IPS-18a (cell line): ENCODE results near the gene SLC26A6.

ENCODE experiments used
- H3K27ac ChIP-seq: one replicate; pipeline ENCODE4 v1.5.1; 2013; ENCODE audit warnings: low read length
- H3K27me3 ChIP-seq: one replicate; pipeline ENCODE4 v1.6.1; 2013; ENCODE audit warnings: mild to moderate bottlenecking, low read length; ENCODE audit not compliant: control insufficient read depth, insufficient read depth
- H3K36me3 ChIP-seq: one replicate; pipeline ENCODE4 v1.6.1; 2013; ENCODE audit warnings: low read depth, low read length; ENCODE audit not compliant: control insufficient read depth
- H3K4me1 ChIP-seq: one replicate; pipeline ENCODE4 v1.6.1; 2013; ENCODE audit warnings: low read depth, low read length; ENCODE audit not compliant: control insufficient read depth
- H3K4me3 ChIP-seq: one replicate; pipeline ENCODE4 v1.5.1; 2013; ENCODE audit warnings: low read length
- H3K9ac ChIP-seq: one replicate; pipeline ENCODE4 v1.6.1; 2013; ENCODE audit warnings: mild to moderate bottlenecking, low read length, moderate library complexity
- H3K9me3 ChIP-seq: one replicate; pipeline ENCODE4 v1.6.1; 2013; ENCODE audit warnings: low read depth, low read length; ENCODE audit not compliant: control insufficient read depth

SLC26A6 gene

GRCh38 chr3:48625600-48625999 lies 9.7 kb downstream of the SLC26A6 start:
- no peak overlapping the region for H3K27ac ChIP-seq
- H3K27me3 ChIP-seq, result no peaks in the 10 kb centered on the region
- H3K9ac ChIP-seq, result no peak overlapping the region
- peaks cover 48% of the 10 kb centered on the region for H3K36me3 ChIP-seq
- no peak overlapping the region for H3K4me3 ChIP-seq
- no peaks in the 10 kb centered on the region for H3K9me3 ChIP-seq
- H3K4me1 ChIP-seq, result no peaks in the 10 kb centered on the region

GRCh38 chr3:48624767-48625166 lies 10.5 kb downstream of the SLC26A6 start:
- no peak overlapping the region for H3K27ac ChIP-seq
- no peaks in the 10 kb centered on the region for H3K27me3 ChIP-seq
- H3K4me1 ChIP-seq, result no peaks in the 10 kb centered on the region
- H3K9me3 ChIP-seq, result no peaks in the 10 kb centered on the region
- peaks cover 40% of the 10 kb centered on the region for H3K36me3 ChIP-seq
- H3K4me3 ChIP-seq, result no peak overlapping the region
- H3K9ac ChIP-seq, result no peak overlapping the region

- Histone ChIP-seq H3K9ac (no peak overlapping the region), H3K4me1 (no peaks in the 10 kb centered on the region), H3K9me3 (no peaks in the 10 kb centered on the region), H3K4me3 (no peak overlapping the region), H3K36me3 (peaks cover 35% of the 10 kb centered on the region), H3K27me3 (no peaks in the 10 kb centered on the region), H3K27ac (no peak overlapping the region)
These were observed 11.3 kb downstream of the SLC26A6 start for GRCh38 chr3:48623851-48624547.

GRCh38 chr3:48621461-48621869 lies 13.8 kb downstream of the SLC26A6 start, which contains the start of gene TMEM89:
TSS of gene TMEM89 (minus strand) at chr3:48621769. CDS start at chr3:48621756, 13 bp downstream.
- Histone ChIP-seq H3K27me3 (no peaks in the 10 kb centered on the region), H3K36me3 (peaks cover 17% of the 10 kb centered on the region), H3K9ac (no peak within 1 kb of the TSS), H3K9me3 (peaks cover 7% of the 10 kb centered on the region), H3K4me3 (no peak within 1 kb of the TSS), H3K27ac (no peak within 1 kb of the TSS), H3K4me1 (no peaks in the 10 kb centered on the region)

- peaks cover 7% of the 10 kb centered on the region for H3K9me3 ChIP-seq
- no peaks in the 10 kb centered on the region for H3K27me3 ChIP-seq
- no peak overlapping the region for H3K4me3 ChIP-seq
- no peak overlapping the region for H3K9ac ChIP-seq
- H3K36me3 ChIP-seq, result peaks cover 3% of the 10 kb centered on the region
- H3K27ac ChIP-seq, result no peak overlapping the region
- H3K4me1 ChIP-seq, result no peaks in the 10 kb centered on the region
These were observed 15.4 kb downstream of the SLC26A6 start for GRCh38 chr3:48619541-48620524.

GRCh38 chr3:48617559-48617958 lies 17.7 kb downstream of the SLC26A6 start:
- Histone ChIP-seq H3K27ac (no peak overlapping the region), H3K4me1 (no peaks in the 10 kb centered on the region), H3K9me3 (peaks cover 7% of the 10 kb centered on the region), H3K4me3 (no peak overlapping the region), H3K9ac (no peak overlapping the region), H3K36me3 (no peaks in the 10 kb centered on the region), H3K27me3 (no peaks in the 10 kb centered on the region)

GRCh38 chr3:48614044-48614443 lies 21.2 kb downstream of the SLC26A6 start:
- no peak overlapping the region for H3K9ac ChIP-seq
- H3K27me3 ChIP-seq, result no peaks in the 10 kb centered on the region
- no peaks in the 10 kb centered on the region for H3K4me1 ChIP-seq
- H3K4me3 ChIP-seq, result no peak overlapping the region
- H3K9me3 ChIP-seq, result peaks cover 7% of the 10 kb centered on the region
- H3K27ac ChIP-seq, result no peak overlapping the region
- no peaks in the 10 kb centered on the region for H3K36me3 ChIP-seq

- no peak overlapping the region for H3K9ac ChIP-seq
- H3K9me3 ChIP-seq, result peaks cover 5% of the 10 kb centered on the region
- no peak overlapping the region for H3K27ac ChIP-seq
- no peaks in the 10 kb centered on the region for H3K27me3 ChIP-seq
- H3K4me3 ChIP-seq, result no peak overlapping the region
- H3K36me3 ChIP-seq, result no peaks in the 10 kb centered on the region
- no peaks in the 10 kb centered on the region for H3K4me1 ChIP-seq
These were observed 23.0 kb downstream of the SLC26A6 start for GRCh38 chr3:48612309-48612708.

- H3K36me3 ChIP-seq, result peaks cover 18% of the 10 kb centered on the region
- H3K27ac ChIP-seq, result peak within 1 kb of the TSS; percentile 30
- no peaks in the 10 kb centered on the region for H3K4me1 ChIP-seq
- H3K9ac ChIP-seq, result peak within 1 kb of the TSS; percentile 88
- H3K9me3 ChIP-seq, result no peaks in the 10 kb centered on the region
- H3K27me3 ChIP-seq, result no peaks in the 10 kb centered on the region
- H3K4me3 ChIP-seq, result peak within 1 kb of the TSS; percentile 92
These were observed 25.9 kb downstream of the SLC26A6 start, which contains the start of gene UQCRC1 for GRCh38 chr3:48609088-48610005. TSS of gene UQCRC1 (minus strand) at chr3:48609646. CDS start at chr3:48609620, 26 bp downstream.

GRCh38 chr3:48607519-48607918 lies 27.7 kb downstream of the SLC26A6 start:
- no peak overlapping the region for H3K9ac ChIP-seq
- no peaks in the 10 kb centered on the region for H3K4me1 ChIP-seq
- no peaks in the 10 kb centered on the region for H3K9me3 ChIP-seq
- H3K36me3 ChIP-seq, result peaks cover 36% of the 10 kb centered on the region
- no peaks in the 10 kb centered on the region for H3K27me3 ChIP-seq
- no peak overlapping the region for H3K4me3 ChIP-seq
- no peak overlapping the region for H3K27ac ChIP-seq

GRCh38 chr3:48601622-48601994 lies 33.7 kb downstream of the SLC26A6 start:
- H3K27me3 ChIP-seq, result no peaks in the 10 kb centered on the region
- no peak overlapping the region for H3K9ac ChIP-seq
- no peak overlapping the region for H3K27ac ChIP-seq
- H3K4me1 ChIP-seq, result no peaks in the 10 kb centered on the region
- H3K4me3 ChIP-seq, result no peak overlapping the region
- peaks cover 88% of the 10 kb centered on the region for H3K36me3 ChIP-seq
- no peaks in the 10 kb centered on the region for H3K9me3 ChIP-seq
